HFF-Myc (cell line): ENCODE measurements around the gene LETMD1.

ENCODE experiments used
- DNase-seq: peaks from one replicate; pipeline ENCODE4 v3.0.0-alpha.2; 2011; ENCODE audit warnings: low read depth; ENCODE audit errors: extremely low read depth
- H3K4me3 ChIP-seq: replicated peaks from 2 replicates; pipeline ENCODE4 v1.5.1; 2011; ENCODE audit warnings: low read depth, mild to moderate bottlenecking, control low read depth, low read length
- CTCF ChIP-seq: IDR thresholded peaks from 2 replicates; pipeline ENCODE4 v1.5.1; 2012; ENCODE audit warnings: mild to moderate bottlenecking, low read depth, low read length, control low read depth; ENCODE audit errors: missing control alignments

LETMD1 gene

GRCh38 chr12:51056242-51056641, 8.1 kb downstream of the LETMD1 start:
- no peak for TF ChIP-seq CTCF
- no peak overlapping the region for H3K4me3 ChIP-seq
- no peak for DNase-seq

- no peak for TF ChIP-seq CTCF
- no peak for DNase-seq
- H3K4me3 ChIP-seq = no peak overlapping the region
Measured at GRCh38 chr12:51059086-51059485, 11.0 kb downstream of the LETMD1 start.

- no peak for DNase-seq
- TF ChIP-seq CTCF = no peak
- no peak overlapping the region for H3K4me3 ChIP-seq
Measured at GRCh38 chr12:51062631-51063397, 14.7 kb downstream of the LETMD1 start.

- no peak for TF ChIP-seq CTCF
- no peak overlapping the region for H3K4me3 ChIP-seq
- no peak for DNase-seq
Measured at GRCh38 chr12:51065530-51065929, 17.4 kb downstream of the LETMD1 start.

- DNase-seq = no peak
- TF ChIP-seq CTCF = no peak
- H3K4me3 ChIP-seq = no peak overlapping the region
Measured at GRCh38 chr12:51067229-51067628, 19.1 kb downstream of the LETMD1 start.

GRCh38 chr12:51067771-51068170, 19.6 kb downstream of the LETMD1 start:
- H3K4me3 ChIP-seq = no peak overlapping the region
- TF ChIP-seq CTCF = no peak
- no peak for DNase-seq

GRCh38 chr12:51070004-51070403, 21.9 kb downstream of the LETMD1 start:
- no peak for TF ChIP-seq CTCF
- no peak for DNase-seq
- H3K4me3 ChIP-seq = no peak overlapping the region
